ENCODE data around the gene ZNF335.

The ZNF335 gene

DNA sequence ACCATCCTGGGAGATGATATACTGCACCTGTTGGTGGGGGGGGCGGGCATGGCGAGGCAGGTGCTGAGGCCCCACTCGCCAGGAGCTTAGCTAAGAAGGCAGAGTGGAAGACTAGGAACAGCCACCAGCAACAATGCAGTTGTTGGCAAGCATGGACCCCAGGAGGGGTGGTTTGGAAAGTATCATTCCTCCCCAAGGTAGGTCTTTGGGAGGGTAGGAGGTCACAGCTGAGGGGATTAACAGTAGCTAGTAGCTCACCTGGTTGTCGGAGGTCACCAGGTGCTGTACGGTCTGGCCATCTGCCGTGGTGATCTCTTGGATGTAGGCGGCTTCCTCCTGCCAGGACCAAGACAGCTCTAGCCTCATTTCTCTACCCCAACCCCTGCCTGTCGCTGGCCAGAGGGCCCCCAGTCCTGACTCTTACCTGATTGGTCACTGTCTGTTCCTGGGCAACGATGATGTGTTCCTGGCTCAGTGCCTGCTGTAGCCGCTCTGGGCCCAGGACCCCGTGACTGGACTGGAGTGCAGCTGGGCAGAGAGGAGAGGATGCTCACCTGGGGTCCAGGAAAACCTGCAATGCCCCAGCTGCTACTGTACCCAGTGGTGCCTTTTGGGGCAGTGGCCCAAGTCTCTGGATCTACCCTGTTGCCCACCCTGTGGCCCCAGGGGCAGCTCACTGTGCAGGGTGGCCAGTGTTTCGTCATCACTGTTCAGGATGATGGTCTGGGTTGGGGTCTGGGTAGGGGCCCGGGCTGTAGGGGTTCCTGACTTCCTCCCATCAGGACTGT lies 22.3 kb downstream of the ZNF335 start:
- no peak for DNase-seq

GRCh38 chr20:45948742-45949541 lies 23.1 kb downstream of the ZNF335 start:
- no peak for DNase-seq

DNA sequence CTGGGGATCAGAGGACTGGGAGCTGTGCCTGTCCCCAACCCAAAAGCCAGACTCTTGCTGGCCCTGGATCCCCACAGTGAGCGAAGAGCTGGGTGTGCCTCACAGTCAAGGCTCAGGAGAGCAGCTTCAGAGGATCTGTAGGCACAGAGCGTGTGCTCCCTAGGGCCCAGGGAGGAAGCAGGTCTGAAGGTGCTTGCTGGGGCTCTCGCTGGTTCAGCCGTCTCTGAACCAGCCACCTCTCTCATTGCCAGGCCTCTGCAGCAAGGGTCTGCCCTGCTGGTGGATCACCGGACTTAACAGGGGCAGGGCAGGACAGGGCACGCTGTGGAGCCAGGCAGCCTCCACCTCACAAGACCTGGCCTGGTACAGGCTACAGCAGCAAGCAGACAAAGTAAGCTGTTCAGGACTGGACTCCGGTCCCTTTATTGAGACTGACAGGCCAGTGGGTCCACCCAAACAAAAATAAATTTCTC lies 23.7 kb downstream of the ZNF335 start:
- no peak for DNase-seq

DNA sequence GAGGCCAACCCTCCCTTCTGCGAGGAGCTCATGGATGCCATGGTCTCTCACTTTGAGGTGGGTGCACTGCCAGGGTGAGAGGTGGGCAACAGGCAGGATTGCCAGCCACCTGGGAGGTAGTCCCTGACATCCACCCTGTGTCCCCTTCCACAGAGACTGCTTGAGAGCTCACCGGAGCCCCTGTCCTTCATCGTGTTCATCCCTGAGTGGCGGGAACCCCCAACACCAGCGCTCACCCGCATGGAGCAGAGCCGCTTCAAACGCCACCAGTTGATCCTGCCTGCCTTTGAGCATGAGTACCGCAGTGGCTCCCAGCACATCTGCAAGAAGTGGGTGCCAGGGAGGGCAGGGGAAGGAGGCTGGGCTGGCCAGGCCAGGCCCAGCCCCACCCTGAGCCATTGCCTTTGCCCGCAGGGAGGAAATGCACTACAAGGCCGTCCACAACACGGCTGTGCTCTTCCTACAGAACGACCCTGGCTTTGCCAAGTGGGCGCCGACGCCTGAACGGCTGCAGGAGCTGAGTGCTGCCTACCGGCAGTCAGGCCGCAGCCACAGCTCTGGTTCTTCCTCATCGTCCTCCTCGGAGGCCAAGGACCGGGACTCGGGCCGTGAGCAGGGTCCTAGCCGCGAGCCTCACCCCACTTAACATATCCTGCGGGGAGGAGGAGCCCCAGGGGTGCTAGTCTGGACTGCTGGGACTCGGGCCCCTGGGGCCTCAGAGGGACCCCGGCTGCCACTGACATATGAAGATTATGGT lies 24.7 kb downstream of the ZNF335 start:
- DNase-seq, result no peak

GRCh38 chr20:45946149-45946970 lies 25.6 kb downstream of the ZNF335 start:
- peak in 1 of 2 experiments; percentile 13 for DNase-seq

GRCh38 chr20:45945678-45946148 lies 26.3 kb downstream of the ZNF335 start:
- DNase-seq, result no peak

GRCh38 chr20:45944965-45945677 lies 26.9 kb downstream of the ZNF335 start:
- no peak for DNase-seq

DNA sequence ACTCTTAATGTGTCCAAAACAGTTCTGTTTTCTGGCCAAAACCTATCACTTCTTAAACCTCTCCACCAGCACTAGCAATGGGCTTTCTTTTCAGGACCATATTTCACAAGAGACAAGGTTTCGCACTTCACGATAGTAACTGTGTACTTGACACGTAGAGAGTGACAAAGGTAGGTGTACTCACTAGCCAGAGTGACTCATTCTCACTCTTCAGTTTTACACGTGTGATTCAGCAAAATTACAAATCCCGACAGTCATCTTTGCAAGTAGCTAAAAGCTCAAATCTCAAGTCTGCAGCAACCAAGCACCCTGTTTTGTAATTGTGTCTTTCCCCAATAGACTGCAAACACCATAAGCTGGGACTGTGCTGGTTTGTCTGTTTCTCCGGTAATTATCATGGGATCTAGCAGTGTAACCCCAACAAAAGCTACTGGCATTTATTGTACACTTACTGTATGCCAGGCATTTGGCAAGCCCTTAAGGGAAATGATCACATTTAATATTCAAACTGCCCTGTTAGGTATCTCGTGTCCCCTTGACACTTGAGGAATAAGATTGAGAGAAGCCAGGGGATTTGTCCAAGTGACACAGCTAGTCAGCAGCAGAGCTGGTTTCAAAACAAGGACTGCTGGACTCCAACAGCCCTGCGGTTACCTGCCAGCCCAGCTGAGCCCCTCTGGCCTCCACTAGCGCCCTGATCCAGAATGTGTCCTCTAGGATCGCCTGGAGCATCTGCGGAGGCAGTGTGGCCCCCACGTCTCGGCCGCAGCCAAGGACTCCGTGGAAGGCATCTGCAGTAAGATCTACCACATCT lies 27.6 kb downstream of the ZNF335 start:
- no peak for DNase-seq

- DNase-seq, result no peak
Measured at GRCh38 chr20:45943613-45944012, 28.4 kb downstream of the ZNF335 start.

- DNase-seq, result no peak
Measured at GRCh38 chr20:45940469-45940868, 31.5 kb downstream of the ZNF335 start.

DNA sequence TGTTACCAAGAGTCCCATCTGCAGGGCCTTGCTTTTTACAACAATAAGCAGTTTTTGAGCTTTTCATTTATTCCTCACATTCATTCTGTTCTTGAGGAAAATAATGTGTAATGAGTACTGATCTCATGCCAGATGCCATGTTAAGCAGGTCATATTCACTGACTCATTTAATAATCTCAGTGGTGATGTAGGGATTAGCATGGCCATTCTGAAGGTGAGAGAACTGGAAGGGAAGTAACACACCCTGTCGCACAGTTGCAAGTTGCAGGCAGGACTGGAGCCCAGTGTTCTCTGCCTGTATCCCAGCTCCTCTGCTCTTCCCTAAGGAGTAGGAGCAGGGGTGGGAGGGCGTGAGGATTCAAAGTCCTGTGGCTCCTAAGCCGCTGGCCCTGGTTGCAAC lies 31.9 kb downstream of the ZNF335 start:
- DNase-seq, result no peak

DNA sequence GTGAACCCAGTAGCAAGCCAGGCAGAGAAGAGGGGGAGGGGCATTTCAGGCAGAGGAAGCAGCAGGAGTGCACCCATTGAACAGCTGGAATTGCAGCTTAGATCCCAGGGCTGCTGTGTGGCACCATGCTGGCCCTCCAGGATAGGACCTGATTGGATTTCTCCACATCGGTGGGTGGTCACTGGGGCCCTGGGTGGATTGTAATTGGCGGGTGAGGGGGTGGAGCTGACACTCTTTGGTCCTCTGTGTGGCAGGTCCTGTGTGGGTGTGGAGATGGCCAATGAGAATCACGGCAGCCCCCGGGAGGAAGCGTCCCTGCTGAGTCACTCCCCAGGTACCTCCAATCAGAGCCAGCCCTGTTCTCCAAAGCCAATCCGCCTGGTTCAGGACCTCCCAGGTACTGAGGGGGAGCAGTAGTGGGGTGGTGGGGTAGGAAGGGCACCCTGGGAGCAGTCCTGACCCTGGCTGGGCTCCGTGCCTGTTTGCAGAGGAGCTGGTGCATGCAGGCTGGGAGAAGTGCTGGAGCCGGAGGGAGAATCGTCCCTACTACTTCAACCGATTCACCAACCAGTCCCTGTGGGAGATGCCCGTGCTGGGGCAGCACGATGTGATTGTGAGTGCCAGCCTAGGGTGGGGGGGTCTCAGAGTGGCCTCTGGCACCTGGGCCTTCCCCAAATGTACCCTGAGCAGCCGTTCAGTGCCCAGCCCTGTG lies 33.1 kb downstream of the ZNF335 start:
- DNase-seq, result no peak

GRCh38 chr20:45937765-45938164 lies 34.2 kb downstream of the ZNF335 start:
- no peak for DNase-seq

- DNase-seq, result no peak
Measured at GRCh38 chr20:45935416-45936046, 36.5 kb downstream of the ZNF335 start.

- peak; percentile 94 to 96 for DNase-seq
Measured at GRCh38 chr20:45934586-45935415, 37.2 kb downstream of the ZNF335 start, which contains the start of gene PCIF1. TSS of gene PCIF1 (plus strand) at chr20:45934683. CDS start at chr20:45939000, 4,317 bp downstream.

DNA sequence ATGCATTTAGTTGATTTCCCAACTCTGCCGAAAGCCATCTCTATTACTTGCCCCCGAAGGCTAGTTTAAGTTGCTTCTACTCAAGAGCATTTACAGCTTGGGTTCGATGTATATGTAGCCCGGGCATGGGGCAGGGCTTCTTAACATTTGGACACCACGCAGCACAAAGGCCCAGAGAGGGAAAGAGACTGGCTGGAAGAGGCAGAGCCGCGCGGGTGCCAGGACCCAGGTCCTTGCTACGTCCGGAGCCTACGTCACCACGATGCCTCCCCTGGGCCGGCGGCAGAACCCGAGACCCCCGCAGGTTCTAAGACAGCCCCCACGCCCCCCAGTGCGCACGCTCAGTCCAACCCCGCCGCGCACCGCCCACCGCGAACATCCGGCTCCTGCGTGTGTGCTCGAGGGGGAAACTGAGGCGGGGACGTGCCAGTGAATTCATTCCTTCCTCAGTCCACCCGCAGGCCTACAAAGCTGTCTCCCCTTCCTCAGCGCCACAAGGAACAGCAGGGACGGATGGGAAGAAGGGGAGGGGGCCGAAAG lies 37.9 kb downstream of the ZNF335 start:
- DNase-seq, result peak; percentile 30 to 43

DNA sequence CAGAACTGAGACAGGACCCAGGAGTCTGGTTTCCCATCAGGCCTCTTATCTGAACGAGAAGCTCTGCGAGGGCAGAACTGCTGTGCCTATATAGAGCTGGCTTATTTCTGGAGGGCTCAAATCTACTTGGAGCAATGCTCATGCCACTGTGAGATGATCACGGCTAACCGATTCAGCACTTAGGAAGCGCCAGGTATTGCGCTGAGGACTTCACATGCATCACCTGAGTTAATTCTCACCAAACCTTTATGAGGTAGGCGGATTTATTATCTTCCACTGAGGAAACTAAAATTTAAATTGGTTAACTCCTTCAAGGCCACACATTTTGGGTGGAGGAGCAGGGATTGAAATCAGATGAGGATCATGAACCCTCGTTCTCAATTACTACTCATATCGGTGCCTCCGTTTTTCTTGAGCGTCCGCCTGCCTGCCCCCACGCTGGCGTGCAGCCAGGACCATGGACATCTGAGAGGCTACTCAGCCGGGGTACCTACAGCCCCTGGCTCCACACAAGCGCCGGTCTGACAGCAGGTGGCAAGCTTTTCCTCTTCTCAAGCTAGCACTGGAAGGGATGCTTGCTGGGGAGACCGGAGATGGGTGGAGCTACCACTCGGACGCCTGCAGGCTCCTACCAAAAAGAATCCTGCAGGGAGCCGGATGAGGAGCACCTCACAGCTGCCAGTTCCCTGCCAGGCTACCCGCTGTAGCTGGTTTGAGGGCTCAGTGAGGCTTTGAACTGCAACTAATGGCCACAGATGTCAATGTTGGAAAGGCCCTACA lies 38.5 kb downstream of the ZNF335 start:
- peak; percentile 77 for DNase-seq

Data from Kasumi-1 (cell line).